ENCODE results near the gene NASP. TPM values are rescaled to one million over a fixed set of nuclear protein-coding genes. Genes with fewer than 3 reads are reported as not detected.

The NASP gene
- total RNA-seq, 1 donor from 2014 or later: 66.4 TPM

- no peak for DNase-seq
Observed at GRCh38 chr1:45620588-45621500, 37.0 kb downstream of the NASP start.

GRCh38 chr1:45621501-45621836 lies 37.6 kb downstream of the NASP start:
- no peak for DNase-seq

GRCh38 chr1:45621895-45622523 lies 38.2 kb downstream of the NASP start:
- no peak for DNase-seq

GRCh38 chr1:45622524-45623394 lies 38.9 kb downstream of the NASP start:
- DNase-seq: peak; percentile 25

GRCh38 chr1:45623972-45624371 lies 40.1 kb downstream of the NASP start, which contains the start of gene CCDC17:
Gene CCDC17, minus strand, starts transcription at chr1:45624054. Its CDS starts 145 bp downstream, at chr1:45623909.
- no peak for DNase-seq

- no peak for DNase-seq
Observed at GRCh38 chr1:45629035-45629434, 45.2 kb downstream of the NASP start.

- no peak for DNase-seq
Observed at GRCh38 chr1:45630429-45630828, 46.6 kb downstream of the NASP start.

GRCh38 chr1:45635211-45635610 lies 51.4 kb downstream of the NASP start:
- DNase-seq: no peak

- no peak for DNase-seq
Observed at GRCh38 chr1:45640293-45640692, 56.5 kb downstream of the NASP start.

GRCh38 chr1:45643321-45643720 lies 59.5 kb downstream of the NASP start:
- no peak for DNase-seq

GRCh38 chr1:45643978-45644377 lies 60.1 kb downstream of the NASP start:
- no peak for DNase-seq

GRCh38 chr1:45644661-45645060 lies 60.8 kb downstream of the NASP start:
- DNase-seq: no peak

- no peak for DNase-seq
Observed at GRCh38 chr1:45647248-45648021, 63.6 kb downstream of the NASP start.

- DNase-seq: no peak
Observed at GRCh38 chr1:45654540-45655280, 70.9 kb downstream of the NASP start.

GRCh38 chr1:45656573-45657226 lies 72.9 kb downstream of the NASP start:
- no peak for DNase-seq

GRCh38 chr1:45658171-45658570 lies 74.3 kb downstream of the NASP start:
- no peak for DNase-seq

GRCh38 chr1:45659222-45659621 lies 75.4 kb downstream of the NASP start:
- no peak for DNase-seq

GRCh38 chr1:45660336-45660735 lies 76.5 kb downstream of the NASP start:
- no peak for DNase-seq

- no peak for DNase-seq
Observed at GRCh38 chr1:45666836-45667235, 83.0 kb downstream of the NASP start.

- no peak for DNase-seq
Observed at GRCh38 chr1:45667321-45668111, 83.7 kb downstream of the NASP start.
